ENCODE results near the gene CACNG1. TPM values are rescaled to one million over a fixed set of nuclear protein-coding genes. Genes with fewer than 3 reads are reported as not detected.

CACNG1 gene
- total RNA-seq, 1 donor from 2014 or later = not detected

GRCh38 chr17:67051155-67051538 is 6.8 kb downstream of the CACNG1 start:
- DNase-seq (ENCODE audit: low read depth) = no peak

GRCh38 chr17:67051837-67052236 is 7.5 kb downstream of the CACNG1 start:
- DNase-seq (ENCODE audit: low read depth) = no peak

GRCh38 chr17:67052720-67053437 is 8.5 kb downstream of the CACNG1 start:
- no peak for DNase-seq (ENCODE audit: low read depth)

- DNase-seq (ENCODE audit: low read depth) = no peak
These were observed 9.2 kb downstream of the CACNG1 start for GRCh38 chr17:67053438-67054000.

GRCh38 chr17:67054011-67054591 is 9.7 kb downstream of the CACNG1 start:
- DNase-seq (ENCODE audit: low read depth) = no peak

GRCh38 chr17:67054608-67055007 is 10.3 kb downstream of the CACNG1 start:
- no peak for DNase-seq (ENCODE audit: low read depth)

GRCh38 chr17:67055041-67055443 is 10.7 kb downstream of the CACNG1 start:
- DNase-seq (ENCODE audit: low read depth) = no peak

GRCh38 chr17:67055811-67056745 is 11.7 kb downstream of the CACNG1 start:
- no peak for DNase-seq (ENCODE audit: low read depth)

- no peak for DNase-seq (ENCODE audit: low read depth)
These were observed 12.6 kb downstream of the CACNG1 start for GRCh38 chr17:67056746-67057490.

- no peak for DNase-seq (ENCODE audit: low read depth)
These were observed 13.7 kb downstream of the CACNG1 start for GRCh38 chr17:67058036-67058435.

- no peak for DNase-seq (ENCODE audit: low read depth)
These were observed 15.0 kb downstream of the CACNG1 start for GRCh38 chr17:67059372-67059771.

GRCh38 chr17:67063141-67063540 is 18.8 kb downstream of the CACNG1 start:
- DNase-seq (ENCODE audit: low read depth) = no peak

GRCh38 chr17:67066717-67067116 is 22.4 kb downstream of the CACNG1 start:
- DNase-seq (ENCODE audit: low read depth) = no peak

GRCh38 chr17:67067571-67068482 is 23.5 kb downstream of the CACNG1 start:
- DNase-seq (ENCODE audit: low read depth) = no peak

- no peak for DNase-seq (ENCODE audit: low read depth)
These were observed 24.6 kb downstream of the CACNG1 start for GRCh38 chr17:67068999-67069398.

- no peak for DNase-seq (ENCODE audit: low read depth)
These were observed 25.3 kb downstream of the CACNG1 start for GRCh38 chr17:67069603-67070136.

- no peak for DNase-seq (ENCODE audit: low read depth)
These were observed 27.2 kb downstream of the CACNG1 start for GRCh38 chr17:67071595-67071994.

- DNase-seq (ENCODE audit: low read depth) = no peak
These were observed 28.5 kb downstream of the CACNG1 start for GRCh38 chr17:67072885-67073284.

- DNase-seq (ENCODE audit: low read depth) = peak; percentile 73
These were observed 30.4 kb downstream of the CACNG1 start for GRCh38 chr17:67074781-67075180.

GRCh38 chr17:67076290-67076689 is 31.9 kb downstream of the CACNG1 start:
- DNase-seq (ENCODE audit: low read depth) = peak; percentile 95
